GM12891 (cell line): ENCODE data around the gene USH2A.

Experiments used
- DNase-seq: peaks from one replicate; pipeline ENCODE4 v3.0.0; 2011; ENCODE audit warnings: low spot score; ENCODE audit not compliant: insufficient read length
- FAIRE-seq: peaks from 2 replicates; lab custom pipeline; 2011; peaks lifted over from hg19 to GRCh38; lab: Jason Lieb, UNC
- PAX5 ChIP-seq: IDR thresholded peaks from 2 replicates; pipeline ENCODE4 v1.6.1; 2011; ENCODE audit warnings: low read length, moderate library complexity, mild to moderate bottlenecking; ENCODE audit not compliant: insufficient read depth, severe bottlenecking
- POLR2A ChIP-seq: IDR thresholded peaks from 2 replicates; pipeline ENCODE4 v1.6.1; 2011; ENCODE audit warnings: low read depth, low read length, control low read depth
- POLR2AphosphoS5 ChIP-seq: IDR thresholded peaks from 2 replicates; pipeline ENCODE4 v1.6.1; 2011; ENCODE audit warnings: low read depth, low read length, control low read depth
- POU2F2 ChIP-seq: IDR thresholded peaks from 2 replicates; pipeline ENCODE4 v1.6.1; 2011; ENCODE audit warnings: low read depth, mild to moderate bottlenecking, control low read depth, low read length, moderate library complexity
- SPI1 ChIP-seq: IDR thresholded peaks from 2 replicates; pipeline ENCODE4 v1.6.1; 2011; ENCODE audit warnings: low read depth, low read length, control low read depth
- TAF1 ChIP-seq: IDR thresholded peaks from 2 replicates; pipeline ENCODE4 v1.6.1; 2011; ENCODE audit warnings: low read depth, low read length, control low read depth

The USH2A gene

GRCh38 chr1:216064643-216065042 is 358.6 kb downstream of the USH2A start:
- TF ChIP-seq TAF1 (no peak), POLR2A (no peak), PAX5 (no peak), POLR2AphosphoS5 (no peak), POU2F2 (no peak), SPI1 (no peak)
- DNase-seq (no peak), FAIRE-seq (no peak)

- DNase-seq (no peak), FAIRE-seq (no peak)
- TF ChIP-seq PAX5 (no peak), TAF1 (no peak), SPI1 (no peak), POU2F2 (no peak), POLR2A (no peak), POLR2AphosphoS5 (no peak)
Observed at GRCh38 chr1:216057947-216058346, 365.3 kb downstream of the USH2A start.

DNA sequence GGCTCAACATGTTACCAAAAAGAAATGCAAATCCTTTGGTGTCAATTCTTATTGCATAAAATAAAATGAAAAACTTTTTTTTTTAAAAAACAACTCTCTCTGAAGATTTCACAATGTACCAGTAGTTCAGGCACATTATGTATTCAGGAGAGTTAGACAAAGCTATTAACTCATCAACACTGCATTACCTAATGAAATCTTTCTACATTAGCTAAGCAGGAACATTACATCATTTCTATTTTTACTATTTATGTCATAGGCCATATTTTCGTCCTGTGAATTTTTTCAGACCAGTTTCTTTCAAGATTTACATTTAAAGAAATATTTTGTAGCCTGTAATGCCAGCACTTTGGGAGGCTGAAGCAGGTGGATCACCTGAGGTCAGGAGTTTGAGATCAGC is 366.2 kb downstream of the USH2A start:
- no peak for TF ChIP-seq PAX5
- TF ChIP-seq TAF1, result no peak
- TF ChIP-seq SPI1, result no peak
- TF ChIP-seq POU2F2, result no peak
- TF ChIP-seq POLR2AphosphoS5, result no peak
- TF ChIP-seq POLR2A, result no peak
- no peak for FAIRE-seq
- no peak for DNase-seq

- DNase-seq (no peak), FAIRE-seq (no peak)
- TF ChIP-seq TAF1 (no peak), POU2F2 (no peak), PAX5 (no peak), POLR2A (no peak), SPI1 (no peak), POLR2AphosphoS5 (no peak)
Observed at GRCh38 chr1:216055004-216055403, 368.2 kb downstream of the USH2A start.

DNA sequence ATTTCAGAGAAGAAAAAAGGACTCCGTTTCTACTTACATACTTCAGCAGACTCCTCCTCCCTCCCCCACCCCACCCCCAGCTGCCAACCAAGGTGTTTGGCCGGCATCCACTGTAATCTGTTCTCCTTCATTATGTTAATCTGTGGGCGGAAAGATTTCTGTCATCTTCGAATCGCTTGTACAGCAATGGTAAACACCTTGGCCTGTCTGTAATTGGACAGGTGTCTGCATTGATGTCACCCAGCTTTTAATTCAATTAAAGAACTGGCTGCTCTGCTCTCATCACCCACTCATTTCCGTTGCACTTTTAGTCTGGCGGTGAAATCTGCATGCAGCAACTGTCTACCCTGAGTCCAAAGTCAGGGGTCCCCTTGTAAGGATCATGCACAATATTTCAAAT is 368.6 kb downstream of the USH2A start:
- TF ChIP-seq POLR2A (no peak), TAF1 (no peak)
- DNase-seq, result no peak
- FAIRE-seq, result no peak

DNA sequence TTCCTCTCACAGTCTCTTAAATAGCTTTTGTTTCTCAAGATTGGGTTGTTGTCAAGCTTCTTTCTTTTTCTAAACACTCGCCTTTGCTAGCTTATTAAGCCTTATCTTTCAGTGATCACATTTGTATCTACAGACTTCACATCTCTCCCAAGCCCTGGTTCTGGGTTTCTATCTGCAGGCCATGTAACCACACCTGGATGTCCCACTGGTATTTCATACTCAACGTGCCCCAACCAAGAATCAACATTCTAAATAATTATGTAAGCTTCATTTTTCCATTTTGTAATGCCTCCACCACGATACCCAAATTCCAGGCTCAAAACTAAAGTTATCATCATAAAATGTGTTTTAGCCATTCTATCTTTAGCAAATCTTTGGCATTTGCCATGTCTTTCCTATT is 372.2 kb downstream of the USH2A start:
- DNase-seq, result no peak
- no peak for FAIRE-seq
- TF ChIP-seq PAX5 (no peak), TAF1 (no peak), SPI1 (no peak), POU2F2 (no peak), POLR2A (no peak), POLR2AphosphoS5 (no peak)

- FAIRE-seq, result no peak
- TF ChIP-seq PAX5 (no peak), POLR2A (no peak), POLR2AphosphoS5 (no peak), POU2F2 (no peak), SPI1 (no peak), TAF1 (no peak)
- no peak for DNase-seq
Observed at GRCh38 chr1:216049741-216050430, 373.4 kb downstream of the USH2A start.

GRCh38 chr1:216047811-216048572 is 375.3 kb downstream of the USH2A start:
- FAIRE-seq (no peak), DNase-seq (no peak)
- TF ChIP-seq PAX5 (no peak), POU2F2 (no peak), POLR2A (no peak), SPI1 (no peak)

DNA sequence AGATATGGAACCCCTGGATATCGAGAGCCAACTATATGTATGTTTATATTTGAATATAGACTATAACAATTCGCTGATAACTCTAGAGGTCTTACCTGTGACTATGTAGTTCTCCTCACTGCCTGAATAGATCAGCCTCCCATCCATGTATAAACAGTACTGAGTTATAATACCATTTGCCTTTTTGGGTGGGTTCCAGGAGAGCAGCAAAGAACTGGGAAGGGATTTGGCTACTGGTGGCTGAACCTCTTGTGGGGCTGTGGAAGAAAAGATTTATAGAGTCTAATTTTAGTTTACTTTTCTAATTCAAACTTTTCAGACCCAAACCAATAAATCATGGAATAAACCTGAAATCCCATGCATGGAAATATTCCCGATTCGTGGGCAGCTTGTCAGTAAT is 376.9 kb downstream of the USH2A start:
- TF ChIP-seq POU2F2 (no peak), POLR2A (no peak), SPI1 (no peak), POLR2AphosphoS5 (no peak), TAF1 (no peak), PAX5 (no peak)
- DNase-seq (no peak), FAIRE-seq (no peak)

- FAIRE-seq (no peak), DNase-seq (no peak)
- TF ChIP-seq POLR2A (no peak), TAF1 (no peak), PAX5 (no peak), POLR2AphosphoS5 (no peak), SPI1 (no peak), POU2F2 (no peak)
Observed at GRCh38 chr1:216045400-216045799, 377.8 kb downstream of the USH2A start.
